T-helper 2 cell treated with Interferon-gamma antibody and Interleukin-4, amounts not matched to agents 5 μg/mL and 100 μg/mL, for 36 hours (primary cell): Measurements from ENCODE around the gene SLC17A8.
"Not testable (repeated sequence)": the region's sequence is repeated elsewhere in the genome, so short reads cannot be mapped to it uniquely, and the experiment has no call there.

Experiments
- DNase-seq: peaks from one replicate; pipeline ENCODE4 v3.0.0; 2021; ENCODE audit warnings: low spot score
- H3K27ac Mint-ChIP-seq: one replicate; pipeline ENCODE4 v1.8.0; 2021; ENCODE audit warnings: mild to moderate bottlenecking, mixed read lengths
- H3K27me3 Mint-ChIP-seq: one replicate; pipeline ENCODE4 v1.8.0; 2021; ENCODE audit warnings: low read depth, mixed read lengths
- H3K36me3 Mint-ChIP-seq: one replicate; pipeline ENCODE4 v1.8.0; 2021; ENCODE audit warnings: low read depth, mixed read lengths
- H3K4me1 Mint-ChIP-seq: one replicate; pipeline ENCODE4 v1.8.0; 2021; ENCODE audit warnings: low read depth, mixed read lengths
- H3K4me3 Mint-ChIP-seq: one replicate; pipeline ENCODE4 v1.8.0; 2022; ENCODE audit warnings: mild to moderate bottlenecking, moderate library complexity, mixed read lengths
- H3K9me3 Mint-ChIP-seq: one replicate; pipeline ENCODE4 v1.8.0; 2021; ENCODE audit warnings: mixed read lengths

SLC17A8 gene

GRCh38 chr12:100356644-100357223 lies at the start of gene SLC17A8:
SLC17A8 (plus strand) TSS chr12:100357074; CDS start chr12:100357392, 318 bp downstream.
- no peak within 1 kb of the TSS for H3K4me3 Mint-ChIP-seq
- no peak within 1 kb of the TSS for H3K27ac Mint-ChIP-seq
- H3K36me3 Mint-ChIP-seq = no peaks in the 10 kb centered on the region
- H3K9me3 Mint-ChIP-seq = no peaks in the 10 kb centered on the region
- DNase-seq = no peak
- H3K27me3 Mint-ChIP-seq = peaks cover 42% of the 10 kb centered on the region
- no peaks in the 10 kb centered on the region for H3K4me1 Mint-ChIP-seq

GRCh38 chr12:100308138-100308537 lies 48.7 kb upstream of the SLC17A8 start:
- not testable (repeated sequence) for H3K27ac Mint-ChIP-seq, DNase-seq, H3K4me1 Mint-ChIP-seq, H3K4me3 Mint-ChIP-seq, H3K27me3 Mint-ChIP-seq
- H3K36me3 Mint-ChIP-seq = peaks cover 60% of the 10 kb centered on the region
- H3K9me3 Mint-ChIP-seq = peaks cover 31% of the 10 kb centered on the region

- H3K27me3 Mint-ChIP-seq = no peaks in the 10 kb centered on the region
- H3K36me3 Mint-ChIP-seq = peaks cover 41% of the 10 kb centered on the region
- no peak overlapping the region for H3K27ac Mint-ChIP-seq
- peaks cover 14% of the 10 kb centered on the region for H3K9me3 Mint-ChIP-seq
- H3K4me3 Mint-ChIP-seq = no peak overlapping the region
- DNase-seq = no peak
- peaks cover 3% of the 10 kb centered on the region for H3K4me1 Mint-ChIP-seq
Observed at GRCh38 chr12:100311317-100311716, 45.6 kb upstream of the SLC17A8 start.

- H3K4me1 Mint-ChIP-seq = no peaks in the 10 kb centered on the region
- H3K27me3 Mint-ChIP-seq = no peaks in the 10 kb centered on the region
- H3K36me3 Mint-ChIP-seq = peaks cover 33% of the 10 kb centered on the region
- no peak for DNase-seq
- H3K27ac Mint-ChIP-seq = no peak overlapping the region
- H3K9me3 Mint-ChIP-seq = no peaks in the 10 kb centered on the region
- no peak overlapping the region for H3K4me3 Mint-ChIP-seq
Observed at GRCh38 chr12:100317371-100317770, 39.5 kb upstream of the SLC17A8 start.

GRCh38 chr12:100324498-100324897 lies 32.4 kb upstream of the SLC17A8 start:
- no peaks in the 10 kb centered on the region for H3K27me3 Mint-ChIP-seq
- H3K4me3 Mint-ChIP-seq = no peak overlapping the region
- H3K4me1 Mint-ChIP-seq = no peaks in the 10 kb centered on the region
- H3K36me3 Mint-ChIP-seq = peaks cover 25% of the 10 kb centered on the region
- H3K27ac Mint-ChIP-seq = no peak overlapping the region
- DNase-seq = no peak
- H3K9me3 Mint-ChIP-seq = no peaks in the 10 kb centered on the region

- H3K4me3 Mint-ChIP-seq = no peak overlapping the region
- H3K36me3 Mint-ChIP-seq = peaks cover 27% of the 10 kb centered on the region
- no peaks in the 10 kb centered on the region for H3K9me3 Mint-ChIP-seq
Observed at GRCh38 chr12:100326208-100326607, 30.7 kb upstream of the SLC17A8 start.

GRCh38 chr12:100329800-100330199 lies 27.1 kb upstream of the SLC17A8 start:
- DNase-seq = no peak
- Mint-ChIP-seq H3K9me3 (no peaks in the 10 kb centered on the region), H3K27me3 (no peaks in the 10 kb centered on the region), H3K4me1 (no peaks in the 10 kb centered on the region), H3K4me3 (no peak overlapping the region), H3K27ac (no peak overlapping the region), H3K36me3 (peaks cover 29% of the 10 kb centered on the region)

More at GRCh38 chr12:100326208-100326607, 30.7 kb upstream of the SLC17A8 start:
- H3K4me1 Mint-ChIP-seq = no peaks in the 10 kb centered on the region
- no peak for DNase-seq
- no peak overlapping the region for H3K27ac Mint-ChIP-seq
- no peaks in the 10 kb centered on the region for H3K27me3 Mint-ChIP-seq

GRCh38 chr12:100331871-100332270 lies 25.0 kb upstream of the SLC17A8 start:
- Mint-ChIP-seq H3K27me3 (no peaks in the 10 kb centered on the region), H3K36me3 (peaks cover 41% of the 10 kb centered on the region), H3K4me3 (no peak overlapping the region), H3K9me3 (no peaks in the 10 kb centered on the region), H3K27ac (no peak overlapping the region), H3K4me1 (no peaks in the 10 kb centered on the region)
- no peak for DNase-seq

- no peaks in the 10 kb centered on the region for H3K27me3 Mint-ChIP-seq
- H3K4me3 Mint-ChIP-seq = no peak overlapping the region
- no peak for DNase-seq
- H3K27ac Mint-ChIP-seq = no peak overlapping the region
- H3K9me3 Mint-ChIP-seq = no peaks in the 10 kb centered on the region
- peaks cover 39% of the 10 kb centered on the region for H3K36me3 Mint-ChIP-seq
- H3K4me1 Mint-ChIP-seq = no peaks in the 10 kb centered on the region
Observed at GRCh38 chr12:100332852-100333251, 24.0 kb upstream of the SLC17A8 start.

- Mint-ChIP-seq H3K9me3 (no peaks in the 10 kb centered on the region), H3K27me3 (no peaks in the 10 kb centered on the region), H3K4me1 (peaks cover 3% of the 10 kb centered on the region), H3K36me3 (peaks cover 31% of the 10 kb centered on the region), H3K4me3 (no peak overlapping the region), H3K27ac (no peak overlapping the region)
- no peak for DNase-seq
Observed at GRCh38 chr12:100337299-100337698, 19.6 kb upstream of the SLC17A8 start.

- Mint-ChIP-seq H3K4me1 (peaks cover 3% of the 10 kb centered on the region), H3K9me3 (no peaks in the 10 kb centered on the region), H3K27ac (no peak overlapping the region), H3K27me3 (no peaks in the 10 kb centered on the region), H3K36me3 (peaks cover 32% of the 10 kb centered on the region), H3K4me3 (no peak overlapping the region)
- no peak for DNase-seq
Observed at GRCh38 chr12:100337727-100338126, 19.1 kb upstream of the SLC17A8 start.

GRCh38 chr12:100339071-100339470 lies 17.8 kb upstream of the SLC17A8 start:
- Mint-ChIP-seq H3K9me3 (no peaks in the 10 kb centered on the region), H3K4me3 (no peak overlapping the region), H3K36me3 (peaks cover 30% of the 10 kb centered on the region), H3K4me1 (peaks cover 3% of the 10 kb centered on the region), H3K27me3 (no peaks in the 10 kb centered on the region), H3K27ac (no peak overlapping the region)
- DNase-seq = no peak

- H3K27ac Mint-ChIP-seq, DNase-seq, H3K4me3 Mint-ChIP-seq, H3K9me3 Mint-ChIP-seq, H3K4me1 Mint-ChIP-seq, H3K27me3 Mint-ChIP-seq: not testable (repeated sequence)
- H3K36me3 Mint-ChIP-seq = peaks cover 15% of the 10 kb centered on the region
Observed at GRCh38 chr12:100342897-100343296, 14.0 kb upstream of the SLC17A8 start.

- not testable (repeated sequence) for DNase-seq, H3K9me3 Mint-ChIP-seq, H3K4me1 Mint-ChIP-seq, H3K36me3 Mint-ChIP-seq, H3K27me3 Mint-ChIP-seq, H3K27ac Mint-ChIP-seq, H3K4me3 Mint-ChIP-seq
Observed at GRCh38 chr12:100344351-100344750, 12.5 kb upstream of the SLC17A8 start.
